SK-N-SH (cell line): ENCODE measurements around the gene CHCHD6. TPM values are rescaled to one million over a fixed set of nuclear protein-coding genes. Genes with fewer than 3 reads are reported as not detected.

ENCODE experiments used
- CTCF ChIA-PET: fragments of 300-600, 350-600 bp; formaldehyde crosslinking; extraction: SDS; loops from one replicate; lab custom pipeline; 2021; lab: Yijun Ruan, JAX
- POLR2A ChIA-PET: fragments of 350-600 bp; sonication (Branson Sonifier 250); formaldehyde crosslinking; extraction: SDS; loops from one replicate; lab custom pipeline; 2020; ENCODE audit warnings: antibody characterized with exemption, inconsistent platforms; lab: Yijun Ruan, JAX
- DNase-seq: peaks from one replicate; pipeline ENCODE4 v3.0.0; 2012
- H2AFZ ChIP-seq: fragments of 200-600 bp; sonication (generic); 2 replicates; pipeline ENCODE4 v1.8.1; 2016; ENCODE audit warnings: antibody characterized with exemption, mild to moderate bottlenecking, low read depth
- H3F3A ChIP-seq: fragments of 200-600 bp; sonication (generic); replicated peaks from 2 replicates; pipeline ENCODE3; 2016; ENCODE audit warnings: antibody characterized with exemption, mild to moderate bottlenecking; ENCODE audit not compliant: insufficient read depth
- H3K27ac ChIP-seq, 2 experiments: fragments of 200-500 bp in 1 of 2; fragments of 200-600 bp in 1 of 2; sonication (Bioruptor generic) in 1 of 2; sonication (generic), shearing (Covaris generic) in 1 of 2; 2 replicates each; pipeline versions ENCODE4 v1.5.1 to v1.6.1; 2014 to 2016; ENCODE audit warnings: low read depth in 2 of 2, inconsistent platforms in 1 of 2, low read length in 1 of 2, mild to moderate bottlenecking in 1 of 2, mixed read lengths in 1 of 2
- H3K27me3 ChIP-seq: fragments of 200-600 bp; sonication (generic), shearing (Covaris generic); 2 replicates; pipeline ENCODE4 v1.6.1; 2016; ENCODE audit warnings: mixed run types; ENCODE audit not compliant: insufficient read depth
- H3K36me3 ChIP-seq, 2 experiments: fragments of 200-500 bp in 1 of 2; fragments of 200-600 bp in 1 of 2; sonication (Bioruptor generic) in 1 of 2; sonication (generic) in 1 of 2; replicated peaks in 1 of 2; 2 replicates each; pipeline versions ENCODE3 to v1.5.1; 2014 to 2016; ENCODE audit warnings: low read length in 1 of 2, mild to moderate bottlenecking in 1 of 2; ENCODE audit not compliant: insufficient read depth in 2 of 2, control insufficient read depth in 1 of 2
- H3K4me1 ChIP-seq, 2 experiments: fragments of 200-500 bp in 1 of 2; fragments of 200-600 bp in 1 of 2; sonication (Bioruptor generic) in 1 of 2; sonication (generic), shearing (Covaris generic) in 1 of 2; 2 replicates each; pipeline versions ENCODE4 v1.5.1 to v1.6.1; 2014 to 2016; ENCODE audit warnings: low read depth in 1 of 2, low read length in 1 of 2, mixed run types in 1 of 2; ENCODE audit not compliant: insufficient read depth in 2 of 2, control insufficient read depth in 1 of 2
- H3K4me2 ChIP-seq: fragments of 200-600 bp; sonication (generic), shearing (Covaris generic); 2 replicates; pipeline ENCODE4 v1.6.1; 2017; ENCODE audit warnings: mixed run types
- H3K4me3 ChIP-seq, 2 experiments: fragments of 200-500 bp in 1 of 2; fragments of 200-600 bp in 1 of 2; sonication (Bioruptor generic) in 1 of 2; sonication (generic), shearing (Covaris generic) in 1 of 2; 2 replicates each; pipeline versions ENCODE4 v1.5.1 to v1.8.1; 2014 to 2016; ENCODE audit warnings: low read depth in 2 of 2, inconsistent platforms in 1 of 2, low read length in 1 of 2, mild to moderate bottlenecking in 1 of 2, mixed read lengths in 1 of 2, moderate library complexity in 1 of 2
- H3K79me2 ChIP-seq: fragments of 200-600 bp; sonication (generic); 2 replicates; pipeline ENCODE4 v1.8.1; 2017; ENCODE audit warnings: mild to moderate bottlenecking; ENCODE audit not compliant: insufficient read depth
- H3K9ac ChIP-seq: fragments of 200-600 bp; sonication (generic); 2 replicates; pipeline ENCODE4 v1.6.1; 2017; ENCODE audit warnings: mixed run types
- H3K9me2 ChIP-seq: fragments of 200-600 bp; sonication (generic); 2 replicates; pipeline ENCODE4 v1.6.1; 2017; ENCODE audit warnings: mixed run types
- H3K9me3 ChIP-seq: fragments of 200-600 bp; sonication (generic); 2 replicates; pipeline ENCODE4 v1.6.1; 2017; ENCODE audit warnings: mixed run types, mild to moderate bottlenecking, moderate library complexity
- H4K20me1 ChIP-seq: fragments of 200-600 bp; sonication (generic); 2 replicates; pipeline ENCODE4 v1.6.1; 2017; ENCODE audit warnings: mild to moderate bottlenecking, mixed run types; ENCODE audit not compliant: insufficient read depth
- CHD2 ChIP-seq: fragments of 150-350 bp; IDR thresholded peaks from 2 replicates; pipeline ENCODE4 v1.6.1; 2018; ENCODE audit warnings: low read length; ENCODE audit not compliant: partially characterized antibody
- CTCF ChIP-seq: fragments of 200-600 bp; sonication (generic); IDR thresholded peaks from 2 replicates; pipeline ENCODE4 v1.6.1; 2017; ENCODE audit warnings: antibody characterized with exemption, mild to moderate bottlenecking, moderate library complexity
- EP300 ChIP-seq, 2 experiments: IDR thresholded peaks; 2 replicates each; pipeline versions ENCODE4 v1.4.0 to v1.6.1; 2012; ENCODE audit warnings: borderline replicate concordance in 1 of 2, low read depth in 1 of 2, low read length in 1 of 2
- FOSL2 ChIP-seq: IDR thresholded peaks from 2 replicates; pipeline ENCODE4 v1.4.0; 2012; ENCODE audit warnings: low read depth, mild to moderate bottlenecking, moderate library complexity, borderline replicate concordance
- FOXJ3 ChIP-seq: sonication (generic); formaldehyde crosslinking; IDR thresholded peaks from 2 replicates; pipeline ENCODE4 v1.5.1; 2020; ENCODE audit warnings: mild to moderate bottlenecking, missing genetic modification reagents
- FOXM1 ChIP-seq: IDR thresholded peaks from 2 replicates; pipeline ENCODE4 v1.4.0; 2012; ENCODE audit warnings: low read depth, mild to moderate bottlenecking
- GABPA ChIP-seq: IDR thresholded peaks from 2 replicates; pipeline ENCODE4 v1.4.0; 2012; ENCODE audit warnings: low read depth, mild to moderate bottlenecking
- GATA2 ChIP-seq: sonication (generic); formaldehyde crosslinking; IDR thresholded peaks from 2 replicates; pipeline ENCODE4 v1.5.0; 2020; ENCODE audit warnings: mild to moderate bottlenecking, missing genetic modification reagents
- IRF3 ChIP-seq: fragments of 150-350 bp; IDR thresholded peaks from 2 replicates; pipeline ENCODE4 v1.6.1; 2016; ENCODE audit warnings: mild to moderate bottlenecking, low read depth, low read length
- MAX ChIP-seq: IDR thresholded peaks from 2 replicates; pipeline ENCODE4 v1.4.0; 2012; ENCODE audit warnings: low read depth
- NFIC ChIP-seq: IDR thresholded peaks from 2 replicates; pipeline ENCODE4 v1.4.0; 2012; ENCODE audit warnings: borderline replicate concordance
- POLR2AphosphoS5 ChIP-seq: IDR thresholded peaks from 2 replicates; pipeline ENCODE4 v1.6.1; 2012; ENCODE audit warnings: low read depth, low read length
- REST ChIP-seq: IDR thresholded peaks from 2 replicates; pipeline ENCODE4 v1.6.1; 2012; ENCODE audit warnings: mild to moderate bottlenecking, low read depth, low read length, moderate library complexity
- RFX5 ChIP-seq: IDR thresholded peaks from 2 replicates; pipeline ENCODE4 v1.6.1; 2012; ENCODE audit warnings: mild to moderate bottlenecking, improper control_type of control experiment, low read length
- SMC3 ChIP-seq: IDR thresholded peaks from 2 replicates; pipeline ENCODE4 v1.6.1; 2012; ENCODE audit warnings: low read depth, low read length, improper control_type of control experiment
- TCF12 ChIP-seq: IDR thresholded peaks from 2 replicates; pipeline ENCODE4 v1.4.0; 2012
- TEAD4 ChIP-seq: IDR thresholded peaks from 2 replicates; pipeline ENCODE4 v1.4.0; 2012; ENCODE audit warnings: mild to moderate bottlenecking, borderline replicate concordance; ENCODE audit not compliant: insufficient read depth
- USF2 ChIP-seq: fragments of 150-350 bp; IDR thresholded peaks from 2 replicates; pipeline ENCODE4 v1.6.1; 2017; ENCODE audit warnings: antibody characterized with exemption, low read length, low read depth, borderline replicate concordance
- YY1 ChIP-seq: IDR thresholded peaks from 2 replicates; pipeline ENCODE4 v1.4.0; 2012; ENCODE audit warnings: low read depth, mild to moderate bottlenecking
- WGBS: methylation state at CpG from one replicate; pipeline ENCODE4 v1.1.6; 2017; ENCODE audit warnings: low lambda C conversion rate; 5-methylcytosine and 5-hydroxymethylcytosine counted together
- polyA plus RNA-seq, 3 experiments: library from polyadenylated mRNA; depleted of rRNA; stranded (reverse); fragments of >200 nt; gene quantifications; 2 replicates each; pipeline ENCODE4 v1.2.3, GENCODE V29; 2012

Gene CHCHD6
- polyA plus RNA-seq, 1 of the 3 experiments (the other 2 are of a cell fraction) = 42.5 TPM

- no peaks in the 10 kb centered on the region for H3K9me3 ChIP-seq
- TF ChIP-seq TCF12 (no peak), YY1 (no peak), IRF3 (no peak)
- H2AFZ ChIP-seq = no peak overlapping the region
- peaks cover 0 to 23% of the 10 kb centered on the region in 2 experiments; a peak in 1 of 4 replicates for H3K4me1 ChIP-seq
- no peaks in the 10 kb centered on the region for H3F3A ChIP-seq
- ChIA-PET CTCF (interaction anchor here (1.1 kb wide), 1 partner anchor 22 kb away, joined by 3 read pairs; no protein-coding TSS in a partner anchor), POLR2A (no interaction called here)
- no peaks in the 10 kb centered on the region for H3K9me2 ChIP-seq
- no peak overlapping the region for H3K9ac ChIP-seq
- H3K4me3 ChIP-seq = no peak overlapping the region
- H4K20me1 ChIP-seq = peaks cover 3% of the 10 kb centered on the region
- H3K4me2 ChIP-seq = no peak overlapping the region
- H3K79me2 ChIP-seq = peaks cover 46% of the 10 kb centered on the region
- H3K36me3 ChIP-seq = no peaks in the 10 kb centered on the region
- H3K27ac ChIP-seq = no peak overlapping the region
- no peaks in the 10 kb centered on the region for H3K27me3 ChIP-seq
- no peak for DNase-seq
- WGBS = 89% methylated on average over 7 of the region's 7 CpGs
Observed at GRCh38 chr3:126716057-126716456, 12.0 kb downstream of the CHCHD6 start.

- H3F3A ChIP-seq = no peaks in the 10 kb centered on the region
- H3K9me2 ChIP-seq = no peaks in the 10 kb centered on the region
- WGBS = 90% methylated on average over 12 of the region's 20 CpGs
- no peak for TF ChIP-seq RFX5
- TF ChIP-seq MAX = no peak
- TF ChIP-seq YY1 = no peak
- TF ChIP-seq NFIC = no peak
- no peak for TF ChIP-seq USF2
- no peak for TF ChIP-seq GABPA
- no peak for TF ChIP-seq FOXM1
- no peak for TF ChIP-seq CHD2
- TF ChIP-seq CTCF = no peak
- no peak for TF ChIP-seq GATA2 (CRISPR knock-in tag)
- TF ChIP-seq EP300 (IDR thresholded peaks at IDR 0.05; ENCODE audit: borderline replicate concordance in 1 of 2, low read depth in 1 of 2, low read length in 1 of 2) = no peak
- TF ChIP-seq REST = no peak
- no peak for TF ChIP-seq TEAD4
- TF ChIP-seq SMC3 = no peak
- TF ChIP-seq FOSL2 = no peak
- TF ChIP-seq POLR2AphosphoS5 = no peak
- TF ChIP-seq FOXJ3 = no peak
Observed at GRCh38 chr3:126718561-126719445, 14.8 kb downstream of the CHCHD6 start.

More at GRCh38 chr3:126718561-126719445, 14.8 kb downstream of the CHCHD6 start:
- POLR2A ChIA-PET = no interaction called here
- Histone ChIP-seq H3K9ac (no peak overlapping the region), H3K4me3 (no peak overlapping the region), H3K27ac (no peak overlapping the region), H3K9me3 (no peaks in the 10 kb centered on the region), H4K20me1 (peaks cover 3% of the 10 kb centered on the region; the same call in 1 of the 2 replicates), H3K4me1 (peaks cover 0 to 23% of the 10 kb centered on the region in 2 experiments; a peak in 1 of 4 replicates), H3K4me2 (no peak overlapping the region), H2AFZ (no peak overlapping the region), H3K27me3 (no peaks in the 10 kb centered on the region), H3K79me2 (peaks cover 30% of the 10 kb centered on the region), H3K36me3 (no peaks in the 10 kb centered on the region)
- CTCF ChIA-PET = interaction anchor here (0.9 to 2.1 kb wide), 5 partner anchors 14 to 829 kb away, joined by 3 to 6 read pairs (median 4); partner anchors contain the start of gene CHCHD6
- DNase-seq = no peak
